Osteocyte (in vitro differentiated cells): ENCODE results near the gene FAM186B. TPM values are rescaled to one million over a fixed set of nuclear protein-coding genes. Genes with fewer than 3 reads are reported as not detected.

ENCODE experiments used
- DNase-seq: peaks from one replicate; pipeline ENCODE4 v3.0.0; 2021; ENCODE audit warnings: mixed read lengths; ENCODE audit not compliant: unreplicated experiment; ENCODE audit errors: extremely low spot score
- H3K27ac Mint-ChIP-seq: one replicate; pipeline ENCODE4 v1.8.0; 2021; ENCODE audit warnings: mild to moderate bottlenecking, mixed read lengths; ENCODE audit not compliant: unreplicated experiment
- H3K27me3 Mint-ChIP-seq: one replicate; pipeline ENCODE4 v1.8.0; 2021; ENCODE audit warnings: mixed read lengths; ENCODE audit not compliant: unreplicated experiment
- H3K36me3 Mint-ChIP-seq: one replicate; pipeline ENCODE4 v1.8.0; 2021; ENCODE audit warnings: mixed read lengths; ENCODE audit not compliant: unreplicated experiment
- H3K4me1 Mint-ChIP-seq: one replicate; pipeline ENCODE4 v1.8.0; 2021; ENCODE audit warnings: mixed read lengths; ENCODE audit not compliant: unreplicated experiment
- H3K4me3 Mint-ChIP-seq: one replicate; pipeline ENCODE4 v1.8.0; 2021; ENCODE audit warnings: mild to moderate bottlenecking, moderate library complexity, mixed read lengths; ENCODE audit not compliant: unreplicated experiment
- H3K9me3 Mint-ChIP-seq: one replicate; pipeline ENCODE4 v1.8.0; 2021; ENCODE audit warnings: mixed read lengths; ENCODE audit not compliant: unreplicated experiment
- total RNA-seq: library from RNA; stranded (reverse); gene quantifications from 2 replicates; pipeline ENCODE4 v1.2.1, GENCODE V29; 2021
- TF ChIP-seq, protein P1 (sequence below): fragments of 200-600 bp; sonication (generic); IDR thresholded peaks from 2 replicates; pipeline ENCODE4 v1.5.0; 2021; ENCODE audit warnings: antibody characterized with exemption, mild to moderate bottlenecking, moderate library complexity

Gene FAM186B
- total RNA-seq, 1 donor from 2014 or later, result 0.30 TPM

GRCh38 chr12:49649445-49649844, 44.0 kb upstream of the FAM186B start:
- Mint-ChIP-seq H3K36me3 (peaks cover 32% of the 10 kb centered on the region), H3K4me1 (peaks cover 22% of the 10 kb centered on the region), H3K27ac (no peak overlapping the region), H3K27me3 (no peaks in the 10 kb centered on the region), H3K9me3 (no peaks in the 10 kb centered on the region), H3K4me3 (no peak overlapping the region)
- DNase-seq, result no peak
- TF ChIP-seq, protein P1, sequence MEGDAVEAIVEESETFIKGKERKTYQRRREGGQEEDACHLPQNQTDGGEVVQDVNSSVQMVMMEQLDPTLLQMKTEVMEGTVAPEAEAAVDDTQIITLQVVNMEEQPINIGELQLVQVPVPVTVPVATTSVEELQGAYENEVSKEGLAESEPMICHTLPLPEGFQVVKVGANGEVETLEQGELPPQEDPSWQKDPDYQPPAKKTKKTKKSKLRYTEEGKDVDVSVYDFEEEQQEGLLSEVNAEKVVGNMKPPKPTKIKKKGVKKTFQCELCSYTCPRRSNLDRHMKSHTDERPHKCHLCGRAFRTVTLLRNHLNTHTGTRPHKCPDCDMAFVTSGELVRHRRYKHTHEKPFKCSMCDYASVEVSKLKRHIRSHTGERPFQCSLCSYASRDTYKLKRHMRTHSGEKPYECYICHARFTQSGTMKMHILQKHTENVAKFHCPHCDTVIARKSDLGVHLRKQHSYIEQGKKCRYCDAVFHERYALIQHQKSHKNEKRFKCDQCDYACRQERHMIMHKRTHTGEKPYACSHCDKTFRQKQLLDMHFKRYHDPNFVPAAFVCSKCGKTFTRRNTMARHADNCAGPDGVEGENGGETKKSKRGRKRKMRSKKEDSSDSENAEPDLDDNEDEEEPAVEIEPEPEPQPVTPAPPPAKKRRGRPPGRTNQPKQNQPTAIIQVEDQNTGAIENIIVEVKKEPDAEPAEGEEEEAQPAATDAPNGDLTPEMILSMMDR, result no peak

DNA sequence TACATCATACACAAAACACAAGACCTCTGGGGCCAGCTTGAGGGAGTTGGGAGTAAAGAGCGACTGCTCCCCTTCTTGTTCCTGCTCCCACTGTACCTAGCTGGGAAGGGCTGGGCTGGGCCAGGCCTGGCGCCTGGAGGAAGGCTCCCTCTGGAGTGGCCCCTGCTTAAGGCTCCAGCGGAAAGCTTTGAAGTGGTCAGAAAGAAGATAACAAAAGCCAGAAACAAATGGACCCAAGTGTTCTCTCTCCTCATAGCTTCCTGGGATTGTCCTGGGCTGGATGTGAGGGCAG, 43.2 kb upstream of the FAM186B start:
- no peaks in the 10 kb centered on the region for H3K9me3 Mint-ChIP-seq
- no peaks in the 10 kb centered on the region for H3K27me3 Mint-ChIP-seq
- H3K4me3 Mint-ChIP-seq, result no peak overlapping the region
- TF ChIP-seq, protein P1, result no peak
- peaks cover 22% of the 10 kb centered on the region for H3K4me1 Mint-ChIP-seq
- no peak for DNase-seq
- H3K27ac Mint-ChIP-seq, result peak overlapping the region; percentile 76
- H3K36me3 Mint-ChIP-seq, result peaks cover 31% of the 10 kb centered on the region

GRCh38 chr12:49647827-49648711, 42.6 kb upstream of the FAM186B start:
- Mint-ChIP-seq H3K27ac (peak overlapping the region; percentile 58), H3K27me3 (no peaks in the 10 kb centered on the region), H3K9me3 (no peaks in the 10 kb centered on the region), H3K4me3 (no peak overlapping the region), H3K4me1 (peaks cover 22% of the 10 kb centered on the region), H3K36me3 (peaks cover 36% of the 10 kb centered on the region)
- TF ChIP-seq, protein P1, result no peak
- no peak for DNase-seq

DNA sequence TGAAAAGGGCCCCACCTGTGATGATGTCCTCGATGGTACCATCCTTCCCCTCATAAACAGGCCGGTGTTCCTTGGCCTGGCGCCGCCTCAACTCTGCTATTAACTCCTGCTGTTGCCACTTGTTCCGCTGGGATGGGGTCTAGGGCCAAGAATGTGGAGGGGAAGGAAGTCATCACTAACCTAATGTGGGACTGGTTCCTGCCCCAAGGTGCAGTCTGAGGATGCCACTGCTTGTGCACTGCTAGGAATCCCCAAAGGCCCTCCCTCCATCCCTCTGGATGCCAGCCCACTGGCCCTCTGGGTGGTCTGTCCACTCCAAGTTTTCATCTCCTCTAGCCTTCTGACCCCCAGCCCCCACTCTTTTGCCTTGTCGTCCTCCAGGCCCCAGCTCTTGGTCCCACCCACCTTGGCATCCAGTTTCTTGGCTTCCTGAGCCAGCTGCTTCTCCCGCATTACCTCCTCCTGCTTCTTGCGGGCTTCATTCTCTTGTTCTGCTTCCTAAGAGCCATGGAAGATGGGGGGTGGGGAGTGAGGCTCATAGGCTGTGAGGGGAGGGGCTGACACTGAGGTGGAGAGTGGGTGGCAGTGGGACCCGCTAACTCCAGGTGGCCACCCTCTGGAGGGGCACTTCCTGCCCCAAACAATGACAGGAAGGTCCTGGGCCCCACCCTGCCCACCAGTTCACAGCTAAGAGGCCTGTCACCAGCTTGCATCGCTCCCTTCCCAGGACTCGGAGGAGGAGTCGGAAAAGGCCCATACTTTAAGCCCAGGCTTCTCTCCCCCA, 41.6 kb upstream of the FAM186B start:
- Mint-ChIP-seq H3K9me3 (no peaks in the 10 kb centered on the region), H3K4me1 (peaks cover 22% of the 10 kb centered on the region), H3K27ac (peak overlapping the region; percentile 25), H3K4me3 (no peak overlapping the region), H3K36me3 (peaks cover 36% of the 10 kb centered on the region), H3K27me3 (no peaks in the 10 kb centered on the region)
- no peak for DNase-seq
- TF ChIP-seq, protein P1, result no peak

GRCh38 chr12:49646331-49646830, 40.9 kb upstream of the FAM186B start:
- Mint-ChIP-seq H3K27me3 (no peaks in the 10 kb centered on the region), H3K4me1 (peaks cover 22% of the 10 kb centered on the region), H3K9me3 (no peaks in the 10 kb centered on the region), H3K27ac (no peak overlapping the region), H3K4me3 (no peak overlapping the region), H3K36me3 (peaks cover 36% of the 10 kb centered on the region)
- TF ChIP-seq, protein P1, result no peak
- no peak for DNase-seq
